HuH-7 (cell line): Measurements from ENCODE around the gene MAP1LC3A.
A peak's percentile ranks its signal among the peaks of the same experiment; 100 is the strongest.
"Not testable (repeated sequence)": the region's sequence is repeated elsewhere in the genome, so short reads cannot be mapped to it uniquely, and the experiment has no call there.

Experiments
- DNase-seq: peaks from one replicate; pipeline ENCODE4 v3.0.0; 2011; ENCODE audit warnings: low spot score

MAP1LC3A gene

DNA sequence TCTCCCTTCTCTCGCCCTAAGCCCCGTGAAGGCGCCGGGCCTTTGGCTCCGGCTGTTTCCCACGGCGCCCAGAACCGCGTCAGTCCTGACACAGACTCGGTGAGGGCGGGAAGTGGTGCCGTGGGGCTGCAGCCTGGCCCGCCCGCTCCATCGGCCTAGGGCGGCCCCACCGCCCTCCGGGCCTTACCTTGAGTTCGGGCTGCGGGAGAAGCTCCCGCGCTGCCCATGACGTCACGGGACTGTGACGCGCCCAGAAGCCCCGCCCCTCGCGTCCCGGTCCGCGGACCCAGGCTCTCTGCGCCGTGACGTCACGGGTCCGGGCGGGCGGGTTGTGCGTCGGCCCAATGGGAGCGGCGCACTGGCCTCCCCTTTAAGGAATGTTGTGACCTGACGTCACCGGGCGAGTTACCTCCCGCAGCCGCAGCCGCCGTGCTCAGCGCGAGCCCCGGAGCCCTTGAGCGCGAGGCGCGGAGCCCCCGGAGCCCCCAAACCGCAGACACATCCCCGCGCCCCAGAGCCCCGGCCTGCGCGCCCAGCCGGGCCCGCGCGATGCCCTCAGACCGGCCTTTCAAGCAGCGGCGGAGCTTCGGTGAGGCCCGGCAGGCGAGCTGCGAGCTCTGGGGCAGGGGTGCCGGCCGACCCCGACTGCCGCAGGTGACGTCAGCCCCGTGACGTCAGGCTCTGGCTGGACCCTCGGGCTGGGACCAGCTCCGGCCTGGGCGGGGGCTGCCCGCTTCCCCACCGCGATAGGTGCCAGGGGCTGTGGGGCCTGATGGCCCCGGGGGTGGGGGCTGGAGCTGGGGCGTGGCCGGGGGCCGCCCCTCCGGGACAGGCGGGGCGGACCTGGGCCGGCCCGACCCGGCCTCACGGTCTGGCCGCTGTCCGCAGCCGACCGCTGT is at the start of gene MAP1LC3A:
MAP1LC3A (plus strand) TSS at position 399 of the 899 bp plus-strand sequence; CDS start at position 550, 151 bp downstream.
- no peak for DNase-seq

- no peak for DNase-seq
Observed at GRCh38 chr20:34510575-34510974, 47.9 kb upstream of the MAP1LC3A start.

GRCh38 chr20:34511891-34512265 is 46.6 kb upstream of the MAP1LC3A start:
- no peak for DNase-seq

DNA sequence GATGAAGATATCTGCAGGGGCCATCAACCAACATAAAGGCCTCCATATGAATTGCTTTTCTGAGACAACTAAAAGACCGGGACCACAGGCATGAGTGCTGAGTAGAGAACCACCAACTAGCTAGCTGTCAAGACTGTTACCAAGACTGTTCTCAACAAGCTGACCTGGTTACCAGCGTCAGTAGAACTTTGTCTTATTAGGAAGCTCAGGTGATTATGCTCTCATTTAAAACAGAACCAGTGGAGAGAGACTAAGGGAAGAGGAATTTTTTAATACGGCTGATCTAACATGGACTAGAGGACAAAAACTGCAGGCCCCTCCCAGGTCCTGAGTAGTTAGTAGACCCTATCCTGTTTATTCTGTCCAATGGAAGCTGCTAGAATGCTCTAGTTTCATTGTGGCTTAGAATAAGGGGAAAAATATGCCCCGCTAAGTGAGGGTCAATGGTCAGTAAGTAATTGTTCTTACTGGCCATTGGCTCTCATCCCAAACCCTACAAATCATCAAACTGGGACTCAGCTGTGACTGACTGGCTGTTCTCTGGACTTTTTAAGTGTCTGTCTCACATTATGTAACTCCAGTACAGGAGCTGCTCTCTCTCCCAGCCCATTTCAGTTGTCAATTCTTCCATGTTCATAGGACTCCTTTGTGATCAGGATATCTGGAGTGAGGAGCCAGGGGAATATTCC is 46.1 kb upstream of the MAP1LC3A start:
- DNase-seq: no peak

DNA sequence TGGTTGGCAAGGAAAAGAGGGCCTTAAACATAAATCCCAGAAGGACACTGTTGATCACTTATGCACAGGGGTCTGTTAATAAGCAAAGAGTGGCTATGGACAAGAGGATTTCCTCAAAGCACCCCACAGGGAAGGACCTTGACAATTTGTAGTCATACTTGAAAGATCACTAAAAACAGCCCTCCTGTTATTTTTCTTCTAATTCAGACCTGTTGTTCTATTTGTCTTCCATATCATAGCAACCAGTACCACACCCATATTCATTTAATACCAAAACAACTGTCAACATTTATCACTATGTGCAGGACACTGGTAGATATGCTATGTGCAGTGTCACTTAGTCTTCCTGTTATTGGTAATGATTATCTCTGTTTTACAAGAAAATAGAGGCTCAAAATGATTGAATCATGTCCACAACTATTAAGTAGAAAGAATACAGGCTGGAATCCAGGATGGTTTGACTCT is 45.5 kb upstream of the MAP1LC3A start:
- no peak for DNase-seq

GRCh38 chr20:34514034-34514433 is 44.5 kb upstream of the MAP1LC3A start:
- not testable (repeated sequence) for DNase-seq

- no peak for DNase-seq
Observed at GRCh38 chr20:34514897-34515483, 43.5 kb upstream of the MAP1LC3A start.

DNA sequence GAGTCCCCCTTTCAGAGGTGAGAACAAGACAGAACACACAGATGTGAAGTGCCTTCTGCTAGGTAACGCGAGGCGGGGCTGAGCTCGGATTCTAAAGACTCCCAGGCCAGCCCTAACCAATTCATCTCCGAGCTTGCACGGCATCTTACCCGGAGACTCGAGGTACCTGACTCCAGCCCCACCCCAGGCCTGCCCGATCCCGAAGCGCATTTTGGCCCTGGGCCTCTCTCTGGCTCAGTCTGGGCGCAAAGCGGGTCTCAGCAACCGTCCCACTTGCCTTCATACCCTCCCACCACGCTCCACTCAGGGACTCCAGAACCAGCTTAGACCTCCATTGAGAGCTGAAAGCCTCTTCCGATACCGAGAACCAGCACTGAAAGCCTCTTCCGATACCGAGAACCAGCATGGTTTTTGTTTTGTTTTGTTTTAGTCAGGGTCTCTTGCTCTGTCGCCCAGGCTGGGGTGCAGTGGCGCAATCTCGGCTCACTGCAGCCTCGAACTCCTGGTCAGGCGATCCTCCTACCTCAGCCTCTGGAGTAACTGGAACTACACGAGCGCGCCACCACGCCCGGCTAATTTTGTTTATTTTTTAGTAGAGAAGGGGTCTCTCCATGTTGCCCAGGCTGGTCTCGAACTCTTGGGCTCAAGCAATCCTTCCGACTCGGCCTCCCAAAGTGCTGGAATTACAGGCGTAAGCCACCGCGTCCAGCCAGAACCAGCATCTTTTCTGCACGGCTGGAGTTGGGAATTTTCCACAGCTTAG is 42.9 kb upstream of the MAP1LC3A start:
- DNase-seq: peak; percentile 90

DNA sequence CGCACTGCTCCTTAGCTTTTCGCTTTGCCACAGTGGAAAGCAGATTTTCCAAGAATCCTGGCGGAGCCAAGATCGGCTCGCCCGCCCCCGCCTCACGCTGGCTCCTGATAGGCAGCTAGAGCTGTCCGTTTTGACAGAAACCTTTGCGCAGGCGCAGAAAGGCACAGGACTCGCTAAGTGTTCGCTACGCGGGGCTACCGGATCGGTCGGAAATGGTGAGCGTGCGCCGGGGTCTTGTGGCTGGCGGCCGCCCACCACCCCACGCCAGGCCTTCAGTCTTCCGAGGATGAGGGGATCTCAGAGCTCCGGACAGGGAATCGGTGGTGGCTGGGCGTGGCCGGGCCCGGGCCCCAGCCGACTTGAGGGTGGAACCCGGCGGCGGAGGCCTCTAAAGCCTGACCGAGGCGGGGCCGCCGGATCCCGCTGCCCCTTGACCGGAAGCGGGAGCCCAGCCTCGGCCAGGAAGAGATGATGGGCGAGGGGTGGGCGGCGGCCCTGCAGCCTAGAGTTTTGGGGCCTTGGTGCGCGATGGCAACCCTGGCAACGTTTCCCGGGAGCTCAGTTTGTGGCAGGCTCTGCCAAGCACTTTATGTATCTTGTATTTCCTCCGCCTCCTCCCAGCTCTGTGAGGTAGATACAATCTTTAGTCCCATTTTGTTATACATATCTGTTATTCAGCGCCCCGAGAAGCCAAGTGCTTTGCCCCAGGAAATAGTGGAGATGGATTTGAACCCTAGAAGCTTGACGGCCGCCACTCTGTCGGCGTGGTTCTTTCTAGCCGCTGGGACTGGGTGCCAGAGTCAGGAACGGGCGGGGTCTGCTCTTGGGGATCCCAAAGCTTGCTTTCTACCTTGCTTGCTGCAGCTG is 42.0 kb upstream of the MAP1LC3A start, which contains the start of gene DYNLRB1:
DYNLRB1 (plus strand) TSS at position 176 of the 867 bp plus-strand sequence; CDS start at position 213, 37 bp downstream.
- peak; percentile 98 for DNase-seq

DNA sequence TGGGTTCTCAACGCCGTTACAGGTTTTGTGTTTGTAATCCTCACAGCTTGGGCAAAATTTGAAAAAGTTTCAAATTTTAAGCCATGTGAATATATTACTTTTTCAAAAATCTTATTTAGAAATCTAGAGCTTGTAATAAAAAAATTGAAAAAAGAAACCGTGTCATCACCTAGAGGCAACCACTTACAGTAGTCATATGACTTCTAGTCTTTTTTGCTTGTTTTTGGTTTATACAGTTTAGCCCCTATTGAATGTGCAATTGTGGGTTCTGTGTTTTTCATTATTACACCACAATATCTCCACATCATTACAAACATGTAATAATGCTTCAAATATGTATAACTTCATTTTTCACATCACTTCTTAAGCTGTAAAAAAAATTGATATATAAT is 41.4 kb upstream of the MAP1LC3A start:
- DNase-seq: no peak

GRCh38 chr20:34518863-34519262 is 39.7 kb upstream of the MAP1LC3A start:
- not testable (repeated sequence) for DNase-seq

GRCh38 chr20:34519841-34520240 is 38.7 kb upstream of the MAP1LC3A start:
- not testable (repeated sequence) for DNase-seq

- peak; percentile 91 for DNase-seq
Observed at GRCh38 chr20:34522969-34523871, 35.3 kb upstream of the MAP1LC3A start.

DNA sequence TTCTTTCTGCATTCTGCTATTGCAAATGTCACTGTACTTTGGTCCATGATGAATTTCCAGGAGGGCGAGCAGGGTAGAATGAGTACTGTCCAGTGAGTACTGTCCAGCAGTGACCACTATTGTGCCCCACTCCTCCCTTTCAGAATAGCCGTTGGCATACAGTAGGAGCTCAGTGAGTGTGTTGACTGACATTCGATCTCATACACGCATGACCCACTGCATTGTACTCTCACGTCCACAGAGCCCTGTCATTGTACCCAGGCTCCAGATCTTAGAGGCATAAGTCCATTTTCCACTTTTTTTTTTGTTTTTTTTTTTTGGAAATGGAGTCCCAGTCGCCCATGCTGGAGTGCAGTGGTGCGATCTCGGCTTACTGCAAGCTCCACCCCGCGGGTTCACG is 34.1 kb upstream of the MAP1LC3A start:
- DNase-seq: no peak

GRCh38 chr20:34525342-34525708 is 33.2 kb upstream of the MAP1LC3A start:
- no peak for DNase-seq

GRCh38 chr20:34525709-34526416 is 32.7 kb upstream of the MAP1LC3A start:
- peak; percentile 57 for DNase-seq

- no peak for DNase-seq
Observed at GRCh38 chr20:34526466-34526865, 32.1 kb upstream of the MAP1LC3A start.

- no peak for DNase-seq
Observed at GRCh38 chr20:34527016-34527415, 31.5 kb upstream of the MAP1LC3A start.

DNA sequence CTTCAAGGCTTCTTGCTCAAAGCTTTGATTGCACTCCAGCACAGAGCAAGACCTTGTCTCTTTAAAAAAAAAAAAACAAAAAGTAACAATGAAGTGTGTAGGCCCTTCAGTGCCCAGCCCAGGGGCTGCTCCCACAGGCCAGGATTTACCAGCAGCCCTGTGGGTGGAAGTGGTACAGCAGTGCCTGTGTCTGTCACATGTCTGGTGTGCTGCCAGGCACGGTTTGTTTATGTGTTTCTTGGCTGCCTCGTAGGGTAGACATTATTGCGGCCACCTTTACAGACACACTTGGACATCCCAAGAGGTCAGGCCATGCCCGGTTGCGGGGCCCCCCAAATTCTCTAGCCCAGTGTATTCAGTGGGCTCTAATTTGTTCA is 29.6 kb upstream of the MAP1LC3A start:
- DNase-seq: no peak
